Hepatocyte (in vitro differentiated cells): ENCODE results near the gene SPTLC1. TPM values are rescaled to one million over a fixed set of nuclear protein-coding genes. Genes with fewer than 3 reads are reported as not detected.
"Not testable (repeated sequence)": the region's sequence is repeated elsewhere in the genome, so short reads cannot be mapped to it uniquely, and the experiment has no call there.

ENCODE experiments used
- DNase-seq: peaks from one replicate; pipeline ENCODE4 v3.0.0-alpha.2; 2016; ENCODE audit warnings: low spot score
- H2AFZ ChIP-seq: fragments of 200-600 bp; sonication (generic); 2 replicates; pipeline ENCODE4 v1.6.0; 2016; ENCODE audit warnings: antibody characterized with exemption, mild to moderate bottlenecking
- H3K27ac ChIP-seq: fragments of 200-600 bp; sonication (generic); 2 replicates; pipeline ENCODE4 v1.5.1; 2016; ENCODE audit warnings: mild to moderate bottlenecking
- H3K27me3 ChIP-seq: fragments of 200-600 bp; sonication (generic); 2 replicates; pipeline ENCODE4 v1.6.1; 2016
- H3K36me3 ChIP-seq: fragments of 200-600 bp; sonication (generic); replicated peaks from 2 replicates; pipeline ENCODE4 v1.5.1; 2016; ENCODE audit warnings: low read depth; ENCODE audit not compliant: insufficient read depth
- H3K4me1 ChIP-seq: fragments of 200-600 bp; sonication (generic); 2 replicates; pipeline ENCODE4 v1.5.1; 2016; ENCODE audit warnings: mild to moderate bottlenecking, moderate library complexity; ENCODE audit not compliant: insufficient read depth
- H3K4me2 ChIP-seq: fragments of 200-600 bp; sonication (generic); 2 replicates; pipeline ENCODE4 v1.6.0; 2016
- H3K4me3 ChIP-seq: fragments of 200-600 bp; sonication (generic); 2 replicates; pipeline ENCODE4 v1.5.1; 2016; ENCODE audit warnings: mild to moderate bottlenecking
- H3K79me2 ChIP-seq: fragments of 200-600 bp; sonication (generic); 2 replicates; pipeline ENCODE4 v1.6.0; 2017; ENCODE audit warnings: mild to moderate bottlenecking
- H3K9me2 ChIP-seq: fragments of 200-600 bp; sonication (generic); replicated peaks from 2 replicates; pipeline ENCODE4 v1.6.0; 2017; ENCODE audit warnings: mild to moderate bottlenecking; ENCODE audit not compliant: insufficient read depth
- H3K9me3 ChIP-seq: fragments of 200-600 bp; sonication (generic); 2 replicates; pipeline ENCODE4 v1.5.1; 2016; ENCODE audit warnings: low read depth, mild to moderate bottlenecking
- H4K20me1 ChIP-seq: fragments of 200-600 bp; sonication (generic); 2 replicates; pipeline ENCODE4 v1.6.0; 2016; ENCODE audit warnings: mild to moderate bottlenecking; ENCODE audit not compliant: insufficient read depth, poor library complexity, severe bottlenecking
- EZH2 ChIP-seq: fragments of 200-600 bp; sonication (generic); IDR thresholded peaks from 2 replicates; pipeline ENCODE4 v1.6.1; 2016; ENCODE audit warnings: antibody characterized with exemption, mild to moderate bottlenecking, borderline replicate concordance
- EZH2phosphoT487 ChIP-seq: fragments of 200-600 bp; sonication (generic); IDR thresholded peaks from one replicate; pipeline ENCODE4 v1.6.1; 2018; ENCODE audit warnings: antibody characterized with exemption, mild to moderate bottlenecking, low read depth, moderate library complexity; ENCODE audit not compliant: unreplicated experiment, severe bottlenecking
- WGBS: methylation state at CpG from one replicate; pipeline ENCODE4 v1.1.6; 2016; ENCODE audit warnings: low lambda C conversion rate; ENCODE audit errors: missing lambda C conversion rate; 5-methylcytosine and 5-hydroxymethylcytosine counted together
- polyA plus RNA-seq: library from polyadenylated mRNA; unstranded; fragments of >200 nt; fragmentation: Nextera tagmentation; extraction: Ambion mirVana; gene quantifications from 2 replicates; pipeline ENCODE4 v1.2.1, GENCODE V29; 2016
- total RNA-seq: library from RNA; depleted of rRNA; stranded (reverse); fragments of >200 nt; gene quantifications from 2 replicates; pipeline ENCODE4 v1.2.3, GENCODE V29; 2014
- TF ChIP-seq, protein P1 (sequence below): fragments of 200-600 bp; sonication (generic); IDR thresholded peaks from 2 replicates; pipeline ENCODE4 v1.5.1; 2016; ENCODE audit warnings: antibody characterized with exemption, mild to moderate bottlenecking; ENCODE audit not compliant: poor library complexity

Gene SPTLC1
- total and polyA plus RNA-seq, 2 experiments from 2014 or later = 67.6 to 101 TPM

DNA sequence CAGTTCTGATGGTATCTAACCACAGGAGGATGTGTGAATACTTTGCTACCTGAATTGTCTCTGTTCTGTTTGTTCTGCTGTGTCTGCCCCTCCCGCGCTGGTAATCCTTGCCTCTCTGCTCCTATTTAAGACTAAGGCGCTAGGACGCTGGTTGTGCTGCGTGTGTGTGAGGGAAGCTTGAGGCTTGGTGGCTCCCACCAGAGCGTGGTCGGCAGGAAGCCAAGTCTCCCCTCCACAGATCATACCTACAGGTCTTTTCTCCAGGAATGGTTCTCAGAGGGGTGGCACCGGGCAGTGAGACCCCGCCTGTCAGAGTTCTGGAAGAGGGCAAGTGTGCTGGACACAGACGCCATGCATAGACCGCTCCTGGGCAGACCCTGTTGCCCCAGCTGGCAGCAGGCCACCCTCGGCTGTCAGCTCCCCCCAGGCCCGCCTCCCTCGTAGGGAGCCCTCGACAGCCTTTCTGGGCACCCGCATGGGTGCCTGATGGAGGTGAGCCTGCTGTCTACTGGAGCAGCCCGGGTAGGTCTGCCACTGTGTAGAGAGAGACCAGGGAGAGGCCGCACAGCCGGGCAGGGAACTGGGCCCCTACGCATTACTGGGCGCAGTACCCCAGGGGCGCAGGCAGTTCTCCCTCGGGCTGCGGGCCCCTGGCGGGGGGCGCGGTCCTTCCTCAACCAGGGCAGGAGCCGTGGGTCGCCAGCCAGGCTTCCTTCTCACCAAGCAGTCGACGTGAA lies 111.7 kb downstream of the SPTLC1 start:
- no peak overlapping the region for H3K4me2 ChIP-seq
- H3K4me1 ChIP-seq = no peaks in the 10 kb centered on the region
- H3K79me2 ChIP-seq = no peaks in the 10 kb centered on the region
- no peaks in the 10 kb centered on the region for H4K20me1 ChIP-seq
- no peaks in the 10 kb centered on the region for H3K36me3 ChIP-seq
- H2AFZ ChIP-seq = no peak overlapping the region
- WGBS = 92% methylated on average over 29 of the region's 31 CpGs
- no peaks in the 10 kb centered on the region for H3K27me3 ChIP-seq
- no peak overlapping the region for H3K4me3 ChIP-seq
- H3K9me2 ChIP-seq = no peaks in the 10 kb centered on the region
- DNase-seq = no peak
- H3K9me3 ChIP-seq = no peaks in the 10 kb centered on the region
- TF ChIP-seq EZH2phosphoT487 (no peak), EZH2 (no peak)
- TF ChIP-seq, protein P1, sequence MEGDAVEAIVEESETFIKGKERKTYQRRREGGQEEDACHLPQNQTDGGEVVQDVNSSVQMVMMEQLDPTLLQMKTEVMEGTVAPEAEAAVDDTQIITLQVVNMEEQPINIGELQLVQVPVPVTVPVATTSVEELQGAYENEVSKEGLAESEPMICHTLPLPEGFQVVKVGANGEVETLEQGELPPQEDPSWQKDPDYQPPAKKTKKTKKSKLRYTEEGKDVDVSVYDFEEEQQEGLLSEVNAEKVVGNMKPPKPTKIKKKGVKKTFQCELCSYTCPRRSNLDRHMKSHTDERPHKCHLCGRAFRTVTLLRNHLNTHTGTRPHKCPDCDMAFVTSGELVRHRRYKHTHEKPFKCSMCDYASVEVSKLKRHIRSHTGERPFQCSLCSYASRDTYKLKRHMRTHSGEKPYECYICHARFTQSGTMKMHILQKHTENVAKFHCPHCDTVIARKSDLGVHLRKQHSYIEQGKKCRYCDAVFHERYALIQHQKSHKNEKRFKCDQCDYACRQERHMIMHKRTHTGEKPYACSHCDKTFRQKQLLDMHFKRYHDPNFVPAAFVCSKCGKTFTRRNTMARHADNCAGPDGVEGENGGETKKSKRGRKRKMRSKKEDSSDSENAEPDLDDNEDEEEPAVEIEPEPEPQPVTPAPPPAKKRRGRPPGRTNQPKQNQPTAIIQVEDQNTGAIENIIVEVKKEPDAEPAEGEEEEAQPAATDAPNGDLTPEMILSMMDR = no peak
- H3K27ac ChIP-seq = no peak overlapping the region

GRCh38 chr9:92001948-92002347 lies 113.3 kb downstream of the SPTLC1 start:
- not testable (repeated sequence) for H3K9me3 ChIP-seq, H4K20me1 ChIP-seq, H3K4me2 ChIP-seq, H3K4me1 ChIP-seq, H3K27me3 ChIP-seq, H3K9me2 ChIP-seq, H2AFZ ChIP-seq, H3K27ac ChIP-seq, H3K36me3 ChIP-seq, DNase-seq, H3K4me3 ChIP-seq, H3K79me2 ChIP-seq
- 96% methylated on average over 9 of the region's 10 CpGs for WGBS

GRCh38 chr9:92001244-92001643 lies 114.0 kb downstream of the SPTLC1 start:
- no peak for TF ChIP-seq EZH2
- TF ChIP-seq, protein P1 = no peak
- TF ChIP-seq EZH2phosphoT487 = no peak

GRCh38 chr9:91995000-91995655 lies 120.1 kb downstream of the SPTLC1 start:
- no peak overlapping the region for H3K27ac ChIP-seq
- H3K4me2 ChIP-seq = no peak overlapping the region
- H3K27me3 ChIP-seq = no peaks in the 10 kb centered on the region
- no peaks in the 10 kb centered on the region for H3K9me2 ChIP-seq
- H3K9me3 ChIP-seq = no peaks in the 10 kb centered on the region
- no peaks in the 10 kb centered on the region for H3K36me3 ChIP-seq
- H3K4me3 ChIP-seq = no peak overlapping the region
- WGBS = 44% methylated on average over 8 of the region's 8 CpGs
- no peaks in the 10 kb centered on the region for H4K20me1 ChIP-seq
- peaks cover 12% of the 10 kb centered on the region for H3K4me1 ChIP-seq
- no peak overlapping the region for H2AFZ ChIP-seq
- DNase-seq = no peak
- H3K79me2 ChIP-seq = no peaks in the 10 kb centered on the region
- TF ChIP-seq EZH2 (no peak), EZH2phosphoT487 (no peak)
- TF ChIP-seq, protein P1 = no peak

More at GRCh38 chr9:92001244-92001643, 114.0 kb downstream of the SPTLC1 start:
- Histone ChIP-seq H3K9me3 (no peaks in the 10 kb centered on the region), H3K4me2 (no peak overlapping the region), H2AFZ (no peak overlapping the region), H3K4me3 (no peak overlapping the region), H3K27ac (peak overlapping the region; percentile 3), H3K4me1 (no peaks in the 10 kb centered on the region), H4K20me1 (no peaks in the 10 kb centered on the region), H3K9me2 (no peaks in the 10 kb centered on the region), H3K79me2 (no peaks in the 10 kb centered on the region), H3K36me3 (no peaks in the 10 kb centered on the region), H3K27me3 (no peaks in the 10 kb centered on the region)
- 44% methylated on average over 6 of the region's 6 CpGs for WGBS
- no peak for DNase-seq
